ENCODE measurements around the gene MOB2. TPM values are rescaled to one million over a fixed set of nuclear protein-coding genes. Genes with fewer than 3 reads are reported as not detected.

MOB2 gene
- total RNA-seq = 10 to 100 TPM; 49.5 to 52.9 TPM

DNA sequence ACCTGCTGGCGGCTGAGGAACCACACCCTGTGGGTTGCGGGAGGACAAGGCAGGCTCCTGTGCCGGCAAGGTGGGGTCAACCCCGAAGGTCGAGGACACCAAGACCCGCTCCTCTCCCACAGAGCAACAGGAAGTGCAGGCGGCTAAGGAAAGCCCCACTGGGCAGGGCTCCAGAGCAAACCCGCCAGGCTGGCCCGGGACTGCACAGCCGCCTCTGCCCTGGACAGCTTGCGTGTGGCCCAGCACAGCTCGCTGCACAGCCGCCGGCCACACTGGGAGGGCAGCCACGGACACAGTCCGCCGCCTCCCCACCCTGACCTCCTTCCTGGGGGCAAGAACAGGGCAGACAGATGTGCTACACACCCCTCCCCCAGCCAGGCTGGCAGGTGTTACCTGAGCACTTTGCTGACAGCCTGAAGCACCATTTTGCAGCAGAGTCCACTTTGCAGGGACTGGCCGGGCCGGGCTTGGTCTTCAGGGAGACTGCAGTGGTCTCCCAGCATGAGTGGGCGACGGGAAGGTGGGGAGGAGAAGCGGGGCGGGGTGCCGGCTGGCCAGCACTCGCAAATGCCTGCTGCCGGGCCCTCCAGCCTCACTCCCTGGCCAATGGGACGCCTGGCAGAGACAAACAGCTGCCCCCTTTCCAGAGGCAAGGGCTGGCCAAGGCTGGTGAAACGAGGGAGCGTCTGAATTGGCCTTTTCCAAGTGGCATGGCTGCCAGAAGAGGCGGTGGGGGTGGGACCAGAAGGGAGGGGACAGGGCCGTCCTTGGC lies at the start of gene MOB2:
MOB2 (minus strand) TSS at position 726 of the 772 bp plus-strand sequence; CDS start at position 503, 223 bp downstream.
- no peak within 1 kb of the TSS for H3K4me3 Mint-ChIP-seq
- H3K27me3 Mint-ChIP-seq = no peaks in the 10 kb centered on the region
- H3K4me1 Mint-ChIP-seq = peaks cover 10% of the 10 kb centered on the region
- no peak for DNase-seq
- no peak within 1 kb of the TSS for H3K27ac Mint-ChIP-seq
- no peaks in the 10 kb centered on the region for H3K36me3 Mint-ChIP-seq (ENCODE audit: low read depth)
- H3K9me3 Mint-ChIP-seq = no peaks in the 10 kb centered on the region
- ChIA-PET POLR2A (no interaction called here), CTCF (no interaction called here)

DNA sequence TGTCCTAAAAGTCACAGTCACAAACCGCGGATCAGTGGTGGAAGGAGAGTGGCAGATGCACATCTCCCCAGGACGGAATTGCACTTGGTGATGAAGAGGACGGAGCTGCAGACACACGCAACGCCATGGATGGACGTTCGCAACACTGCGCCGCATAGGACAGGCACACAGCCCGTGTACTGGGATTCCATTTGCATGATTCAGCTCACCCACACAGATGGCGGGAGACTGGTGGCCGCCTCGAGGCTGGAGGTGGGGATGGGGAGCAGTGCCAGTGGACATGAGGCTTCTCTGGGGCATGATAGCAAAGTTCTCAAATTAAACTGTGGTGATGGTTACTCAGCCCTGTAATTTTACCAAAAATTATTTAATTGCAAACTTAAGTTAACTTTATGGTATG lies 48.1 kb upstream of the MOB2 start:
- DNase-seq = no peak
- no peaks in the 10 kb centered on the region for H3K9me3 Mint-ChIP-seq
- H3K27ac Mint-ChIP-seq = no peak overlapping the region
- ChIA-PET POLR2A (interaction anchor here (0.6 kb wide), 1 partner anchor 15 kb away, joined by 3 read pairs; no protein-coding TSS in a partner anchor), CTCF (no interaction called here)
- peaks cover 14% of the 10 kb centered on the region for H3K36me3 Mint-ChIP-seq (ENCODE audit: low read depth)
- peaks cover 8% of the 10 kb centered on the region for H3K27me3 Mint-ChIP-seq
- peaks cover 12% of the 10 kb centered on the region for H3K4me1 Mint-ChIP-seq
- H3K4me3 Mint-ChIP-seq = no peak overlapping the region

DNA sequence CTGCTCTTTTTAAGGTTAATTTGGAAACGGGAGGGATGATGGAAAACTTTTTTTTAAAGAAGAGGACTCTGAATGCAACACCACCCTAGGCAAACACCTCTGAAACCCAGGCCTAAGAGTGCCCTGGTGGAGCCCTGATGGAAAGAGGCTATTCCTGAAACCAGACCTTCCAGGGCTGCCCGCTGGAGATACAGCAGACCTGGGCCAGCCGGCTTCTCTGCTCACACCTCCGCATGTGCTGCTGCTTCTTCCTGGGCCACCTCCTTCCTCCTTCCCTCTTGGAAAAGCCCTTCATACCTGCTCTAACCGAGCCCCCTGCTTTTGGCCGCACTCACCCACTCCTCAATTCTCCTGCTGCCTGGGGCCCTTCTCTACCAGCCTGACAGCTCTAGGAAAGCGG lies 47.6 kb upstream of the MOB2 start:
- POLR2A ChIA-PET = interaction anchor here (0.6 kb wide), 1 partner anchor 15 kb away, joined by 3 read pairs; no protein-coding TSS in a partner anchor
- no peak overlapping the region for H3K27ac Mint-ChIP-seq
- no peak for DNase-seq
- peaks cover 12% of the 10 kb centered on the region for H3K4me1 Mint-ChIP-seq
- no peaks in the 10 kb centered on the region for H3K9me3 Mint-ChIP-seq
- no peak overlapping the region for H3K4me3 Mint-ChIP-seq
- H3K36me3 Mint-ChIP-seq (ENCODE audit: low read depth) = peaks cover 14% of the 10 kb centered on the region
- H3K27me3 Mint-ChIP-seq = peaks cover 8% of the 10 kb centered on the region
- CTCF ChIA-PET = no interaction called here

GRCh38 chr11:1533342-1533725 lies 46.8 kb upstream of the MOB2 start:
- ChIA-PET CTCF (no interaction called here), POLR2A (no interaction called here)
- H3K27me3 Mint-ChIP-seq = peaks cover 5% of the 10 kb centered on the region
- peaks cover 12% of the 10 kb centered on the region for H3K4me1 Mint-ChIP-seq
- no peak overlapping the region for H3K4me3 Mint-ChIP-seq
- peaks cover 14% of the 10 kb centered on the region for H3K36me3 Mint-ChIP-seq (ENCODE audit: low read depth)
- no peak overlapping the region for H3K27ac Mint-ChIP-seq
- DNase-seq = no peak
- no peaks in the 10 kb centered on the region for H3K9me3 Mint-ChIP-seq

DNA sequence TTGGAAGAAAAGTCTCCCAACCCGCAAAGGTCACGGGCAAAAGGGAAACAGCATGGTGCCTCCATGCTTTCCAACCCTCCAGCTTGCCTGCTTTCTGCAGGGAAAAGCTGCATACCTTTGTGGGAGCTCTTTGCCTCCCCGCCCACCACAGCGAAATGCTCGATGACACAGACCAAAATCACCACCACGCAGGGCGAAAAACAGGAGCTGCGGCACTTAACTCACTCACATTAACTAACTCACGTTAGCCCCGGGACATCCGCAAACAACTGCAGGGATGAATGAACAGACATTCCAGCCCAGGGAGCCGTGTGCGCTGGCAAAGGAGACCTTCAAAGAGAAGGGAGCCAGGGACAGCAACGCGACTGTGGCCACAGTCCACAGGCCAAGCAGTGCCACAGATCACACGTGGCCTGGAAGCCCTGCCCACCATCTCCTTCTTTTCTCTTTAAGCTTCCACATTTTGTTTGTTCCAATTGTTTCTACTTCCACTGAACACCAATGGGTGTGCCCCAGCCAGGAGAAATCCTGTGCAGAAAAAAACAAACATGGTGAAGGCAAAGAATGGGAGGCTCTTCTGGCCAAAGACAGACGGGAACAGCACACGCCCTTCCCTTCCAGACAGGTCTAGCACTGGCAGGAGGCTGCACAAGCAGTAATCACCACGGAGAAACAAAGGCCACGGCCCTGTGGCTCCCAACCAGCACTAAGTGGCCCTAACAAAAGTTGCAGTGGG lies 46.2 kb upstream of the MOB2 start:
- H3K27me3 Mint-ChIP-seq = peaks cover under 1% of the 10 kb centered on the region
- H3K4me1 Mint-ChIP-seq = peaks cover 10% of the 10 kb centered on the region
- no peaks in the 10 kb centered on the region for H3K9me3 Mint-ChIP-seq
- CTCF ChIA-PET = interaction anchor here (1.4 kb wide), 1 partner anchor 42 kb away, joined by 5 read pairs; no protein-coding TSS in a partner anchor
- peaks cover 14% of the 10 kb centered on the region for H3K36me3 Mint-ChIP-seq (ENCODE audit: low read depth)
- H3K27ac Mint-ChIP-seq = no peak overlapping the region
- POLR2A ChIA-PET = no interaction called here
- H3K4me3 Mint-ChIP-seq = no peak overlapping the region
- DNase-seq = no peak

DNA sequence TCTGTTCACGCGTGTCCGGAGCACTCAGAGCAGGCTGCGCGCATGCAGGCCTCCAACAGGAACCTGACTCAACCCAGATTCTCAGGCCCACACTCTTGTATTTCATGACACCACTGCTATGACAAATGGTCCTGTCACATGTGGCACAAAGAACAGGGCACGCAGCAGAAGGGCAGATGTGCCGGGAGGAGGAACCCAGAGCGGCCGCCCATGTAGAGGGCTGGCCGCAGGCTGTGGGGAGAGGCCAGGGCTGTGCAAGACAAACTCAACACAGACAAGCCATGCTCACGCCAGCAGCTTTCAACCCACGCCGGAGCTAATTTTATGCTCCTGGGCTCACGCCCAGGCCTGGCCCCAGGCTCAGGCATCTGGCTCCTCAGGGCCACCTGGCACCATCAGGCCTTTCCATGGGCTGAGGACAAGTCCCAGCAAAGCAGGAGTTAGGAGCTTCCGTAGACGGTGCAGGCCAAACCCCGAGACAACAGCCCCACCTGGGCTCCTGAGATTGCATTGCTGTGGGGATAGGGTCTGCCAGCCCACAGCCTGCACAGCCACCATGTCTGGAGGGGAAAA lies 45.5 kb upstream of the MOB2 start:
- no peak overlapping the region for H3K27ac Mint-ChIP-seq
- ChIA-PET POLR2A (no interaction called here), CTCF (interaction anchor here (1.4 kb wide), 1 partner anchor 43 kb away, joined by 5 read pairs; no protein-coding TSS in a partner anchor)
- peaks cover 14% of the 10 kb centered on the region for H3K36me3 Mint-ChIP-seq (ENCODE audit: low read depth)
- H3K9me3 Mint-ChIP-seq = no peaks in the 10 kb centered on the region
- H3K4me3 Mint-ChIP-seq = no peak overlapping the region
- DNase-seq = no peak
- peaks cover 7% of the 10 kb centered on the region for H3K4me1 Mint-ChIP-seq
- H3K27me3 Mint-ChIP-seq = no peaks in the 10 kb centered on the region

GRCh38 chr11:1531449-1532013 lies 45.0 kb upstream of the MOB2 start:
- POLR2A ChIA-PET = no interaction called here
- Mint-ChIP-seq H3K27ac (no peak overlapping the region), H3K4me3 (no peak overlapping the region), H3K4me1 (peaks cover 7% of the 10 kb centered on the region), H3K9me3 (no peaks in the 10 kb centered on the region), H3K36me3 (ENCODE audit: low read depth) (peaks cover 14% of the 10 kb centered on the region), H3K27me3 (no peaks in the 10 kb centered on the region)
- DNase-seq = no peak
- CTCF ChIA-PET = interaction anchor here (1.4 kb wide), 1 partner anchor 43 kb away, joined by 5 read pairs; no protein-coding TSS in a partner anchor

DNA sequence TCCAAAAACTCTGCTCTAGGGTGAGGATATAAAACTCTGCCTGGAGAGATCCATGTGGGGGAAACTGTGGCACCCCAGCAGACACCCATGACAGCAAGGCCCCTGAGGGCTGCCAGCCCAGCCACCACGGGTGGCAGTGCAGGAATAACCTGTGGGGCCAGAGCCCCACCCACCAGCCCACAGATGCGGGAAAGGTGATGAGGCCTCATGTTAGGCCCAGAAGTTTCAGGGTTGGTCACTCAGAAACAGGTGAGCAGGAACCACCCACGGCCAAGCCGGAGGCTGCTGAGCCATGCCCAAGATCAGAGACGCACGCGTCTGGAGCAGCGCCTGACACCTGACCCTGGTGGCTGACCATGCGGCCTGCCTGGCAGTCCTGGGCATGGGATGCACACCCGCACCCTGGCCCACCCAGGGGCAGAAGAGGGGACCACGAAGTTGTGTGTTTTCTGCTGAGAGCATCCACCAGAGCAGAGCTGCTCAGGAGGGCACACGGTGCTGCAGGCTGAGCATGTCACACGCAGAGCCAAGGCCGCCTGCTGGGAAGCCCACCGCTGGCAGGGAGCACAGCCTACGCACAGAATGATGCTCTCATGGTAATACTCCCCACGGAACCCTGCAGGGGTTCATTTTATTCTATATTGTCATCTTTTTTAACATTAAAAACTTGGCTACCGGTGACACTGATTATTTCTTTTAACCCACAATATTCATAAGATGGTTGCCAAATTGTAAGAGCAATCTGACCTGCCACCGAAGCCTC lies 44.3 kb upstream of the MOB2 start:
- Mint-ChIP-seq H3K27ac (no peak overlapping the region), H3K36me3 (ENCODE audit: low read depth) (peaks cover 14% of the 10 kb centered on the region), H3K4me1 (peaks cover 7% of the 10 kb centered on the region), H3K9me3 (no peaks in the 10 kb centered on the region), H3K4me3 (no peak overlapping the region), H3K27me3 (no peaks in the 10 kb centered on the region)
- no peak for DNase-seq
- CTCF ChIA-PET = interaction anchor here (1.3 kb wide), 1 partner anchor 44 kb away, joined by 4 read pairs; no protein-coding TSS in a partner anchor
- POLR2A ChIA-PET = no interaction called here

DNA sequence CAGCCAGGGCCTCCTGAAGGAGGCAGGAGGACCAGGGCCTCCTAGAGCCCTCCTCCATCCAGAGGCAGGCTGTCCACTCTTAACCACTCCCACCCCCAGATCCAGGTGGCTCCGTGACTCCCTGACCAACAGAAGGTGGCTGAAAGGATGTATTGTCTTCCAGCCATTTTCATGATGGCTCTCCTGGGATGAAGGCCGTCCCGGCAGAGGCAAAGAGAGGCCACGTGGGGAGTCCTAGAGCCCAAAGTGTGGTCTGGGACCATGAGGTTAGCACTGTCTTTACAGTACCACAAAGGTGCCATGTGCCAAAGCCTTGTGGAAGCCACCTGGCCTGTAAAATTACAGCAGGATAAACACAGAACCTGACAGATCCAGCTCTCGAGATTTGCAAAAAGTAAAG lies 43.2 kb upstream of the MOB2 start:
- no peak overlapping the region for H3K27ac Mint-ChIP-seq
- ChIA-PET CTCF (interaction anchor here (1.3 kb wide), 1 partner anchor 45 kb away, joined by 4 read pairs; no protein-coding TSS in a partner anchor), POLR2A (no interaction called here)
- H3K9me3 Mint-ChIP-seq = no peaks in the 10 kb centered on the region
- H3K27me3 Mint-ChIP-seq = no peaks in the 10 kb centered on the region
- DNase-seq = no peak
- peaks cover 5% of the 10 kb centered on the region for H3K4me1 Mint-ChIP-seq
- no peak overlapping the region for H3K4me3 Mint-ChIP-seq
- peaks cover 8% of the 10 kb centered on the region for H3K36me3 Mint-ChIP-seq (ENCODE audit: low read depth)

DNA sequence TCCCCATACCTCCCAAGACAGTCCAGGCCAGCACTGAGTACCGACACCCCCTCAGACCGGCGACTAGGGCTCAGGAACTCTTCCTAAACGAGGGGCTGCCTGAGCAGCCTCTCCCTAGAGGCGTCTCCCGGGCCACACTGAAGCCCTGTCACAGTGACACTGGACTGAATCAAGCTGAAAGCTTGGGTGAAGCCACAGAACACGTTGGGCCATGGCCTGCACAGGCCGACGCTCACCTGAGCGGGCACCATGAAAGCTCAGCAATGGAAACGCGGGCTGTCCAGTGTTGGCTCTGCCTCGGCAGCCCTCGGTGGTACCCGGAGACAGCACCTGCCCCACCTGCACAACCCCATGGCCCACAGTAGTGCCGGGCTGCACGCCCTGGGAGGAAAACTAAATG lies 42.7 kb upstream of the MOB2 start:
- POLR2A ChIA-PET = no interaction called here
- Mint-ChIP-seq H3K27ac (no peak overlapping the region), H3K4me1 (peaks cover 5% of the 10 kb centered on the region), H3K9me3 (no peaks in the 10 kb centered on the region), H3K4me3 (no peak overlapping the region), H3K36me3 (ENCODE audit: low read depth) (peaks cover 3% of the 10 kb centered on the region), H3K27me3 (no peaks in the 10 kb centered on the region)
- no peak for DNase-seq
- CTCF ChIA-PET = interaction anchor here (1.3 kb wide), 1 partner anchor 46 kb away, joined by 4 read pairs; no protein-coding TSS in a partner anchor

DNA sequence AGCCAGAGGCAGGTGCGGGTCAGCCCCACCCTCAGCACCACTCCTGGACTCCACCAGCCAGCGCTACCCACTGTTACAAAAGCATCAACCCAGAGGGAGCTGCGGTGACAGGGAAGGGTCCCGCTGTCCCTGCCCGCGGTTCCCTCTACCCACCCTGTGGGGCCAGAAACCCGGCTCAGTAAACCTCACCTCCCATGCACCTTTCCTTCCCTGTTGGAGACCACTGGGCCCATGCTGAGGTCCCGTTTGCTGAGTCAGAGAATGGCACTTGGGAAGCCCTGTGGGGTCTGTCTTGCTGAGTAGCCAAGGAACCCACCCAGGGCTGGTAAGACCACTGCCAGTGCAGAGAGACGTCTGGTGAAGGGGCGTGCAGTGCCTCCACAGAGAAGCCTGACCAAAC lies 42.1 kb upstream of the MOB2 start:
- no peaks in the 10 kb centered on the region for H3K9me3 Mint-ChIP-seq
- H3K4me3 Mint-ChIP-seq = no peak overlapping the region
- ChIA-PET CTCF (no interaction called here), POLR2A (no interaction called here)
- H3K27me3 Mint-ChIP-seq = no peaks in the 10 kb centered on the region
- DNase-seq = no peak
- H3K27ac Mint-ChIP-seq = no peak overlapping the region
- H3K4me1 Mint-ChIP-seq = peaks cover 5% of the 10 kb centered on the region
- peaks cover 3% of the 10 kb centered on the region for H3K36me3 Mint-ChIP-seq (ENCODE audit: low read depth)

- no peaks in the 10 kb centered on the region for H3K9me3 Mint-ChIP-seq
- peaks cover 2% of the 10 kb centered on the region for H3K4me1 Mint-ChIP-seq
- no peak overlapping the region for H3K4me3 Mint-ChIP-seq
- H3K27ac Mint-ChIP-seq = no peak overlapping the region
- no peak for DNase-seq
- no peaks in the 10 kb centered on the region for H3K36me3 Mint-ChIP-seq (ENCODE audit: low read depth)
- ChIA-PET POLR2A (no interaction called here), CTCF (no interaction called here)
- no peaks in the 10 kb centered on the region for H3K27me3 Mint-ChIP-seq
Observed at GRCh38 chr11:1526785-1527184, 40.2 kb upstream of the MOB2 start.
